Esophagus muscularis mucosa (tissue), 3 donors: ENCODE results near the gene KCTD5.

Experiments
- CTCF ChIP-seq, 3 experiments: fragments of 200-600 bp in 2 of 3; fragments of 450-650 bp in 1 of 3; sonication (generic) in 2 of 3; IDR thresholded peaks; one replicate each; pipeline ENCODE4 v1.5.1; 2017 to 2019; ENCODE audit warnings: antibody characterized with exemption in 3 of 3, mild to moderate bottlenecking in 2 of 3, moderate library complexity in 1 of 3
- POLR2A ChIP-seq: fragments of 450-650 bp; IDR thresholded peaks from one replicate; pipeline ENCODE4 v1.6.1; 2017; ENCODE audit warnings: antibody characterized with exemption, moderate library complexity, mild to moderate bottlenecking, low read depth
- POLR2AphosphoS5 ChIP-seq, 2 donors: sonication (generic); formaldehyde crosslinking; IDR thresholded peaks; one replicate each; pipeline ENCODE4 v1.6.1; 2017; ENCODE audit warnings: antibody characterized with exemption in 2 of 2

GRCh38 chr16:2708955-2709587 lies 26.7 kb downstream of the KCTD5 start:
- no peak for TF ChIP-seq POLR2A
- TF ChIP-seq CTCF (IDR thresholded peaks at IDR 0.05): no peak
- TF ChIP-seq POLR2AphosphoS5 (IDR thresholded peaks at IDR 0.05): no peak
